ENCODE results near the gene RCCD1.

Gene RCCD1

DNA sequence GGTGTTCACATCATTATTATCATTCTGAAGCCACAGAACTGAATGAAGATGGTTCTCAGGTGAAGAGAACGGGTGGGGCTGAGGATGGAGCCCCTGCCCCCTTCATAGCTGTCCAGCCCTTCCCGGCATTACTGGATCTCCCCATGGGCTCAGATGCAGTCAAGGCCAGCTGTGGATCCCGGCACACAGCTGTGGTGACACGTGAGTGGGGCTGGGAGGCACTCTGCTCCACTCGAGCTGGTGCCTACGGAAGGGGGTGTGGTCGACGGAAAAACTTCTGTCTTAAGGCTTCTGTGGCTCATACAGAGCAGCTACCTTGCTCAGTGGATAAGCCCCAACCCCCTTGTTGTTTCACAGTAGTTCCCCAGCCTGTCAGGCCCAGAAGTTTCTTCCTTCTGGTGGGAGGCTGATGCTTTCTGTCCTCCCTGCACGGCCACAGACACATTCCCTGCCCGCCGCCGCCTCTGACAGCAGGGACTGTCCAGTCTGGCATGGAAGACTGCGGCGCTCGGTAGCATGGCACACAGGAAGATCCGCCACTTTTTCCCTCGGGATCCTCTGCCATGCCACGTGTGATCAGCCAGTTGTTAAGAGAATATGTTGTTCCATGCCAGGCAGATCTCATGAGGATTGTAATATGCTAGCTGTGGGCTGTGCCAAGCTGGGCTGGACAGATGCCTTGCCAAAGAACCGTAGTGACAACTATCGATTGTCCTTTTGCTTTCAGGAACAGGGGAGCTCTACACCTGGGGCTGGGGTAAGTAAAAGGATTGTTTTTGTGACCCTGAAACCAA lies 5.8 kb downstream of the RCCD1 start:
- H3K27me3 ChIP-seq (ENCODE audit: control insufficient read depth, insufficient read depth, low read length), result no peaks in the 10 kb centered on the region
- H3K36me3 ChIP-seq (ENCODE audit: control insufficient read depth, insufficient read depth, low read length), result peaks cover 17% of the 10 kb centered on the region
- H3K9me3 ChIP-seq (ENCODE audit: control insufficient read depth, insufficient read depth, low read length), result no peaks in the 10 kb centered on the region
- H3K4me3 ChIP-seq (ENCODE audit: low read depth, low read length), result no peak overlapping the region
- H3K4me1 ChIP-seq (ENCODE audit: control insufficient read depth, insufficient read depth, low read length), result no peaks in the 10 kb centered on the region
- no peak overlapping the region for H3K9ac ChIP-seq (ENCODE audit: low read depth, low read length)

DNA sequence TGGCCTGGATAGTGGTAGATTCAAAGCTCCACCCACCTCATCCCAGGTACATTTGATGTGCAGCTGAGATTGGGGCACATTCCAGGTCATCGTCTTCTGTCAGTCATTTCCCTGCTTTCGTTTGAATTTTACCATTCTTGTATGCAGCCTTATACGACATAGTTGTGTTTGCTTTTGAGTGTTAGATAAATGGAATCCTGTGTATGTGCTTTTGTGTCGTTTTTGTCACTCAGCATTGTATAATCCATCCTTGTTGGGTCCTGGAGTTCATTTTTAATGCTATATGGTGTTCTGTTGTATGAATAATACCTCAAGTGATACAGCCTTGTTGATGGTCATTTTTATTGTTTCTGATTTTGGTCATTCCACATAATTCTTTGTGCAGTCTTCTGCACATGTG lies 7.3 kb downstream of the RCCD1 start:
- H3K36me3 ChIP-seq (ENCODE audit: control insufficient read depth, insufficient read depth, low read length), result peaks cover 22% of the 10 kb centered on the region

DNA sequence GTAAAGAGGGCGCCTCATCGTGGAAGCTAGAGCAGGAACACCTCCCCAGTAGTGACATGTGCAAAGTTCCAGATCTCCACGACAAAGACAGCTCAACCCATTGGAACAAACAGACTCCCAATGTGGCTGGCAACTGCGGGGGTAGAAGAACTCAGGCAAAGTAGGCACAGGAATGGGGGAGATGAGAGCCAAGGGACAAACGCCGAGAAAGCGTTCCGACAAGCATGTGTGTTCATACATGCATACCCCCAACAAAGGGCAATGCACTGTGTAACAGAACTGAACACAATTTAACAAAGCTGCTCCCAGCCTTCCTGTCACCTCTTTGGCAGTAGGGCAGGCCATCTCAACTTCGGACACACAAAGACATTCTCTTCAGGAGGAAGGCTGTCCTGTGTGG lies 11.6 kb downstream of the RCCD1 start:
- H3K36me3 ChIP-seq (ENCODE audit: control insufficient read depth, insufficient read depth, low read length), result peaks cover 43% of the 10 kb centered on the region

More for the DNA sequence above, 7.3 kb downstream of the RCCD1 start:
- Histone ChIP-seq H3K27me3 (ENCODE audit: control insufficient read depth, insufficient read depth, low read length) (no peaks in the 10 kb centered on the region), H3K9ac (ENCODE audit: low read depth, low read length) (no peak overlapping the region), H3K4me1 (ENCODE audit: control insufficient read depth, insufficient read depth, low read length) (no peaks in the 10 kb centered on the region), H3K9me3 (ENCODE audit: control insufficient read depth, insufficient read depth, low read length) (no peaks in the 10 kb centered on the region), H3K4me3 (ENCODE audit: low read depth, low read length) (no peak overlapping the region)

GRCh38 chr15:90967206-90967605 lies 12.5 kb downstream of the RCCD1 start:
- Histone ChIP-seq H3K9me3 (ENCODE audit: control insufficient read depth, insufficient read depth, low read length) (no peaks in the 10 kb centered on the region), H3K27me3 (ENCODE audit: control insufficient read depth, insufficient read depth, low read length) (no peaks in the 10 kb centered on the region), H3K9ac (ENCODE audit: low read depth, low read length) (no peak overlapping the region), H3K36me3 (ENCODE audit: control insufficient read depth, insufficient read depth, low read length) (peaks cover 43% of the 10 kb centered on the region), H3K4me1 (ENCODE audit: control insufficient read depth, insufficient read depth, low read length) (no peaks in the 10 kb centered on the region), H3K4me3 (ENCODE audit: low read depth, low read length) (no peak overlapping the region)

More for the DNA sequence above, 11.6 kb downstream of the RCCD1 start:
- Histone ChIP-seq H3K4me1 (ENCODE audit: control insufficient read depth, insufficient read depth, low read length) (no peaks in the 10 kb centered on the region), H3K4me3 (ENCODE audit: low read depth, low read length) (no peak overlapping the region), H3K9ac (ENCODE audit: low read depth, low read length) (no peak overlapping the region), H3K27me3 (ENCODE audit: control insufficient read depth, insufficient read depth, low read length) (no peaks in the 10 kb centered on the region), H3K9me3 (ENCODE audit: control insufficient read depth, insufficient read depth, low read length) (no peaks in the 10 kb centered on the region)

GRCh38 chr15:90968434-90968833 lies 13.8 kb downstream of the RCCD1 start:
- Histone ChIP-seq H3K9me3 (ENCODE audit: control insufficient read depth, insufficient read depth, low read length) (no peaks in the 10 kb centered on the region), H3K4me3 (ENCODE audit: low read depth, low read length) (no peak overlapping the region), H3K4me1 (ENCODE audit: control insufficient read depth, insufficient read depth, low read length) (no peaks in the 10 kb centered on the region), H3K9ac (ENCODE audit: low read depth, low read length) (no peak overlapping the region), H3K27me3 (ENCODE audit: control insufficient read depth, insufficient read depth, low read length) (no peaks in the 10 kb centered on the region), H3K36me3 (ENCODE audit: control insufficient read depth, insufficient read depth, low read length) (peaks cover 47% of the 10 kb centered on the region)

DNA sequence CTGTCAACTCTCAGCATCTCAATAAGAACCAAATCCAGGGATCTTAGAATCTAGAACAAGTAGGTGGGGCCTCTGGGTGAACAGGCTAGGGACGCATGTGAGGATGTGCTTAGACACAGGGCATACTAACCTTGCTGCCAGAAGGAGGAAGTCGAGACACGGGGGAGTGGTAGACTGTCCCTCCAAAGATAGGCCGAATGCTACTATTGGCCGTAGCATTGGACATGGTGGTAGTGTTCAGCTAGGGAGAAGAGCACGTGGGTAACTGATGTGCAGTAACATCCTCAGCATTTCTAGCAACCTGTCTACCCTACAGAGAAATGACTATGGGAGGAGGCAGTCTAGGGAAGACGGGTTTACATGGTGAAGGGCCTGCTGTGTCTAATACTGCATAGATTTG lies 15.6 kb downstream of the RCCD1 start:
- no peak overlapping the region for H3K9ac ChIP-seq (ENCODE audit: low read depth, low read length)
- H3K4me1 ChIP-seq (ENCODE audit: control insufficient read depth, insufficient read depth, low read length), result no peaks in the 10 kb centered on the region
- H3K27me3 ChIP-seq (ENCODE audit: control insufficient read depth, insufficient read depth, low read length), result no peaks in the 10 kb centered on the region
- peaks cover 52% of the 10 kb centered on the region for H3K36me3 ChIP-seq (ENCODE audit: control insufficient read depth, insufficient read depth, low read length)
- no peak overlapping the region for H3K4me3 ChIP-seq (ENCODE audit: low read depth, low read length)
- no peaks in the 10 kb centered on the region for H3K9me3 ChIP-seq (ENCODE audit: control insufficient read depth, insufficient read depth, low read length)

- Histone ChIP-seq H3K36me3 (ENCODE audit: control insufficient read depth, insufficient read depth, low read length) (peaks cover 57% of the 10 kb centered on the region), H3K4me3 (ENCODE audit: low read depth, low read length) (no peak overlapping the region), H3K9me3 (ENCODE audit: control insufficient read depth, insufficient read depth, low read length) (no peaks in the 10 kb centered on the region), H3K9ac (ENCODE audit: low read depth, low read length) (no peak overlapping the region), H3K4me1 (ENCODE audit: control insufficient read depth, insufficient read depth, low read length) (no peaks in the 10 kb centered on the region), H3K27me3 (ENCODE audit: control insufficient read depth, insufficient read depth, low read length) (no peaks in the 10 kb centered on the region)
Measured at GRCh38 chr15:90972133-90972532, 17.4 kb downstream of the RCCD1 start.

DNA sequence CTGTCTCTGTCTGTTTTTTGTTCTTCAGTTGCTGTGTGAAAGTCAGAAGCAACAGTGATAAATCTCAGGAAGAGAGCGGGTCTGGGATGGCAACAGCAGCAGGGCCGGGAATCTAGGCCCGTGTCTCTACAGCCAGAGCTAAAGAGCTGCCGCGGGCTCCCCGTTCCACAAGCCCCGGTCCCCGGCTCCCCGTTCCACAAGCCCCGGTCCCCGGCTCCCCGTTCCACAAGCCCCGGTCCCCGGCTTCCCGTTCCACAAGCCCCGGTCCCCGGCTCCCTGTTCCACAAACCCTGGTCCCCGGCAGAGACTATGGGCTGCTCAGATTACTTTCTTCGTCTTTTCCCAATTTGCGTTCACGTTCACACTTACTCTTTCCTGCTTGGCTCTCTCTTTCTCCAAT lies 19.5 kb downstream of the RCCD1 start:
- Histone ChIP-seq H3K4me3 (ENCODE audit: low read depth, low read length) (no peak overlapping the region), H3K36me3 (ENCODE audit: control insufficient read depth, insufficient read depth, low read length) (peaks cover 55% of the 10 kb centered on the region), H3K9ac (ENCODE audit: low read depth, low read length) (no peak overlapping the region), H3K27me3 (ENCODE audit: control insufficient read depth, insufficient read depth, low read length) (no peaks in the 10 kb centered on the region), H3K4me1 (ENCODE audit: control insufficient read depth, insufficient read depth, low read length) (no peaks in the 10 kb centered on the region), H3K9me3 (ENCODE audit: control insufficient read depth, insufficient read depth, low read length) (no peaks in the 10 kb centered on the region)

DNA sequence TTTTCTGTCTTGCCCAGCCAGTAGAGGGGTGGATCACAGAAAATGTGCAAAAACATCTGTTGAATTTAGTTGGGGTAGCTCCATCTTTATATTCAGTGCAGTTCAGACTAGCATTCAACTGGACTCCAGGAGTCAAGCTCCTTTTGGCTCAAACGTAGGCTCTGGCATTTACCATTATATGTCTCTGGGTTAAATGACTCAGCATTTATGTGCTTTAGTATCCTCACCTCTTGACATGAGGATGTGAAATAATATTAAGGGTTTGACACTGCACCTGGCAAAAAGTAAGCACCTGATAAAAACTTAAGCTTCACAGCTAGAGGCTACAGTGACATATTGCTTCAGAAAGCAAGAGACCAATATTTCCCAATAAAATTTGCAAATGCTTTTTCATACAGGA lies 24.9 kb downstream of the RCCD1 start:
- H3K36me3 ChIP-seq (ENCODE audit: control insufficient read depth, insufficient read depth, low read length), result peaks cover 48% of the 10 kb centered on the region
- H3K27me3 ChIP-seq (ENCODE audit: control insufficient read depth, insufficient read depth, low read length), result no peaks in the 10 kb centered on the region
- no peaks in the 10 kb centered on the region for H3K9me3 ChIP-seq (ENCODE audit: control insufficient read depth, insufficient read depth, low read length)
- no peak overlapping the region for H3K4me3 ChIP-seq (ENCODE audit: low read depth, low read length)
- no peak overlapping the region for H3K9ac ChIP-seq (ENCODE audit: low read depth, low read length)
- H3K4me1 ChIP-seq (ENCODE audit: control insufficient read depth, insufficient read depth, low read length), result no peaks in the 10 kb centered on the region

DNA sequence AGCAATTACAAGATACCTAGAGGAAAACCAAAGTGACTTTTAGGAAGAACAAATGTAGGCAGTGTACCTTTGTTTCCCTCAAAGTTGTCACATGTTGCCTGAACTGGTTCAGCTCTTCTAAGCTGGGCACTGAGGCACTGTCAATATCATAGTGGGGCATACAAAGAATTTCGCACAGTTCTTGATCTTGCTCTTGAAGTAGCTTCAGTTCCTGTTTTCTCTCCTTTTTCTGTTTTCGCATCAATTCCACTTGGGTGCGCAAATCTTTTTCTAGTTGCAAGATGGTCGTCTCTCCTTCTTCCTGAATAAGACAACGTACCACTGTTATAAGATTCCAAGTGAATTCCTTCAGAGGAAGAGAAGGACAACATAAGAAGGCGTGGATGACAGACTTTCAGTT lies 27.0 kb downstream of the RCCD1 start:
- H3K4me3 ChIP-seq (ENCODE audit: low read depth, low read length), result no peak overlapping the region
- H3K4me1 ChIP-seq (ENCODE audit: control insufficient read depth, insufficient read depth, low read length), result no peaks in the 10 kb centered on the region
- H3K9ac ChIP-seq (ENCODE audit: low read depth, low read length), result no peak overlapping the region
- peaks cover 36% of the 10 kb centered on the region for H3K36me3 ChIP-seq (ENCODE audit: control insufficient read depth, insufficient read depth, low read length)
- no peaks in the 10 kb centered on the region for H3K27me3 ChIP-seq (ENCODE audit: control insufficient read depth, insufficient read depth, low read length)
- H3K9me3 ChIP-seq (ENCODE audit: control insufficient read depth, insufficient read depth, low read length), result no peaks in the 10 kb centered on the region

- Histone ChIP-seq H3K27me3 (ENCODE audit: control insufficient read depth, insufficient read depth, low read length) (no peaks in the 10 kb centered on the region), H3K9me3 (ENCODE audit: control insufficient read depth, insufficient read depth, low read length) (no peaks in the 10 kb centered on the region), H3K4me3 (ENCODE audit: low read depth, low read length) (no peak overlapping the region), H3K36me3 (ENCODE audit: control insufficient read depth, insufficient read depth, low read length) (peaks cover 35% of the 10 kb centered on the region), H3K9ac (ENCODE audit: low read depth, low read length) (no peak overlapping the region), H3K4me1 (ENCODE audit: control insufficient read depth, insufficient read depth, low read length) (no peaks in the 10 kb centered on the region)
Measured at GRCh38 chr15:90982135-90982534, 27.5 kb downstream of the RCCD1 start.

DNA sequence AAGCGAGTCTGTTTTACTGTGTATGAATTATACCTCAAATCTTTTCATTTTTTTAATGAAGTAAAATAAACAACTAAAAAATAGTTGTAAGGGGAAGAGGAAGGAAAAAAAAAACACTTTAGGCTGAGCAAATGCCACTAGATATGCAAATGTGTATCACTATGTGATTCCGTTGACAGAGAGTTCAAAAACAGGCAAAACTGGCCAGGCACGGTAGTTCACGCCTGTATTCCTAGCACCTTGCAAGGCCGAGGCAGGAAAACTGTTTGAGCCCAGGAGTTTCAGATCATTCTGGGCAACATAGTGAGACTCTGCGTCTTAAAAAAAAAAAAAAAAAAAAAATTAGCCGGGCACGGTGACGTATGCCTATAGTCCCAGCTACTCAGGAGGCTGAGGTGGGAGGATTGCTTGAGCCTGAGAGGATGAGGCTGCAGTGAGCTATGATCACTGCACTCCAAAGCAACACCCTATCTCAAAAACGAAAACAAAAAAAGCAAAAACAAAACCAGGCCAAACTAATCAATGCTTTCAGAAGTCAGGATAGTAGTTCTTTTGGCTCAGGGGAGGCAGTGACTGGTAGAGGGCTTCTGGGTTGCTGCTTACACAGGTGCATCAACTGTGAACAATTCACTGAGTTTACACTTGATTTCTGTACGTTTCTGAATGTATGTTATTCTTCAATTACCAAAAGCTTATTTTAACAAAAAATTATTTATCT lies 32.3 kb downstream of the RCCD1 start:
- Histone ChIP-seq H3K9ac (ENCODE audit: low read depth, low read length) (no peak overlapping the region), H3K9me3 (ENCODE audit: control insufficient read depth, insufficient read depth, low read length) (no peaks in the 10 kb centered on the region), H3K4me1 (ENCODE audit: control insufficient read depth, insufficient read depth, low read length) (peaks cover 3% of the 10 kb centered on the region), H3K4me3 (ENCODE audit: low read depth, low read length) (no peak overlapping the region), H3K36me3 (ENCODE audit: control insufficient read depth, insufficient read depth, low read length) (peaks cover 11% of the 10 kb centered on the region), H3K27me3 (ENCODE audit: control insufficient read depth, insufficient read depth, low read length) (no peaks in the 10 kb centered on the region)

Data from iPS-15b (cell line).